Stimulated activated naive CD8-positive, alpha-beta T cell treated with anti-CD3 and anti-CD28 coated beads, Interleukin-15, amount 100 ng/mL, for 72 hours (primary cell): ENCODE results near the gene OPCML.
A peak's percentile ranks its signal among the peaks of the same experiment; 100 is the strongest.

Source experiments
- ATAC-seq: fragments of 150-1000 bp; cut with Tn5 transposase; 2 replicates; pipeline ENCODE4 v1.10.0; 2021; ENCODE audit warnings: mild to moderate bottlenecking, moderate library complexity
- DNase-seq, 2 donors: peaks; one replicate each; pipeline ENCODE4 v3.0.0; 2021 to 2022
- H3K27ac Mint-ChIP-seq, 2 donors: one replicate each; pipeline ENCODE4 v1.8.0; 2022; ENCODE audit warnings: mild to moderate bottlenecking in 2 of 2, mixed read lengths in 2 of 2, moderate library complexity in 2 of 2
- H3K27me3 Mint-ChIP-seq: one replicate; pipeline ENCODE4 v1.8.0; 2022; ENCODE audit warnings: mixed read lengths
- H3K4me1 Mint-ChIP-seq: one replicate; pipeline ENCODE4 v1.8.0; 2022; ENCODE audit warnings: mild to moderate bottlenecking, mixed read lengths
- H3K4me3 Mint-ChIP-seq, 2 donors: one replicate each; pipeline ENCODE4 v1.8.0; 2022; ENCODE audit warnings: mild to moderate bottlenecking in 2 of 2, mixed read lengths in 2 of 2, moderate library complexity in 1 of 2
- H3K9me3 Mint-ChIP-seq, 2 donors: one replicate each; pipeline ENCODE4 v1.8.0; 2022; ENCODE audit warnings: mixed read lengths in 2 of 2

Gene OPCML

DNA sequence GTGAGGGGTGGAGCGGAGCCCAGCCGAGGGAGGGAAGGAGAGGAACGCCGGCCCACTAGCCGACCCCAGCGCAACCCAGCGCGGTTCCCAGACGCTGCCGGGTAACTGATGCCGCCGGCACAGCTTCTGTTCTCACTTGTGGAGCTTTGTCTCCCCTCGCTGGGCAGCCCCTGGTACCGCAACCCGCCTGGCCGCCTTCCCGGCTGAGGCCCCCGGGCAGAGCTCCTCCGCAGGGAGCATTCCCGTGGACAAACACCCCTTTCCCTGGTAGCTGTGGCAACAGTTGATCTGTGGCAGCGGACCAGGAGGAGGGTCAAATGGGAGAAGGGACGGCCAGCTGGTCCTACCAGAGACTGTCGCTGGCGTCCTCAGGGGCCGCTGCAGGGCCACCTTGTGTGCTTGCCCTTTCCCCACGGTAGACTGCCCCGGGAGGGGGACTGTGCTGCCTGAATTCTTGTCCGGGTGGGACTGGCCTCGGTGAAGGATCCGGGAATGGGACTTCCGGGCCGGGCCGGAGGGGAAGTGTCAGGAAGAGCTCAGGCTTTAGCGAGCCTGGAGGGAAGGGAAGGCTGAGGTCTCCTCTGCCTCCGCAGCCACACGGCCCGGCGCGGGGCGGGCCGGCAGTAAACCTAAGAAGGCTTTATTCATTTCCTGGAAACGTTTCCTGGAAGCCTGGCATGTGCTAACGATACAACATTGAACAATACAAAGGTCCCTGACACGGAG lies 468.0 kb downstream of the OPCML start:
- Mint-ChIP-seq H3K4me1 (peaks cover 6% of the 10 kb centered on the region), H3K27me3 (peaks cover 48% of the 10 kb centered on the region), H3K9me3 (no peaks in the 10 kb centered on the region), H3K4me3 (peak overlapping the region in 1 of 2 donors; percentile 52), H3K27ac (no peak overlapping the region)
- ATAC-seq (peak; percentile 37), DNase-seq (peak in 1 of 2 donors; percentile 17)

DNA sequence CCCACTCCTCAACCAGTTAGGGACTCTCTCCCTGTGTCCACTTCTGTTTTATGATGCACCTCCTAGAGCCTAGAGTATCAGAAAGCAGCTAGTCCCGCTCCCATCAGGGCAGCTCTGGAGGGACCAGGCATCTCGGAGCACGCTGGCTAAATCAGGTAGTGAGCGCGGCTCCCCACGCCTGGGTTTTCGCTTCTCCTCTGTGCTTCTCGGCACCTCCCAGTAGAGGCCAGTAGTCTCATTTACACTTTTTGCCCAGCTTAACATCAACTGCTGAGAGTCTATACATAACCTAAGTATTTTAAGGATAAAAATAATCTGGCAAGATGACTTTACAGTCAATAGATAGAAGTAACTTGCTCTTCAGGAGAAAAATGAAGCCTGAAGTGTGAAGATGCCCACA lies 473.8 kb downstream of the OPCML start:
- Mint-ChIP-seq H3K27me3 (peaks cover 15% of the 10 kb centered on the region), H3K4me3 (no peak overlapping the region), H3K9me3 (no peaks in the 10 kb centered on the region), H3K27ac (no peak overlapping the region), H3K4me1 (no peaks in the 10 kb centered on the region)
- no peak for DNase-seq
- ATAC-seq: no peak

DNA sequence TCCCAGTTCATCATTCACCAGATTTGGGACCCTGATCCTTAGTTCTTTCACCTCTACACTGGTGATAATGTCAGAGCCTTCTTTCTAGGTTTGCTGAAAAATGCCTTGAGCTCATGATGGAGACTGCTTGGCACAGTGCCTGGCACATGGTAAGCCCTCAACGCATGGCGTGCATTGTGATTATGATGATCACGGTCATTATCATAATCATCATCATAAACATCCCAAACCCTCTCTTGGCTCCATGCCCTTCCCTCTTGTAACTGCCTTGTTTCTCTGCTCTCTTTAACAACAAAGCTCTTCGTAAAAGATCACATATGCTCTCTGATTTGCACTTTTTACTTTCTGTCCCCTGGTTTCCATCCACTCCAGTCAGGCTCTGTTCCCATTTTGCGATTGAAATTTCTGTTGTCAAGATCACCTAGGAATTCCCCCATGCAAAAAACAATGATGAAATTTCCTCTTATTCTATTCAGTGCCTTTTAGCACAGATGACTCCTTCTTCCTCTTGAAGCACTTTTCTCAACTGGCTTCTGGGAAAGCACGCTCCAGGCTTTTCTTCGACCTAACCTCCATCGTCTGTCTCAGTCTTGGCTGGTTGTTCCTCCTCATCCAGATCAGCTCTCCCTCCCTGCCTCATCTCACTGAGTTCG lies 479.1 kb downstream of the OPCML start:
- H3K4me1 Mint-ChIP-seq: no peaks in the 10 kb centered on the region

DNA sequence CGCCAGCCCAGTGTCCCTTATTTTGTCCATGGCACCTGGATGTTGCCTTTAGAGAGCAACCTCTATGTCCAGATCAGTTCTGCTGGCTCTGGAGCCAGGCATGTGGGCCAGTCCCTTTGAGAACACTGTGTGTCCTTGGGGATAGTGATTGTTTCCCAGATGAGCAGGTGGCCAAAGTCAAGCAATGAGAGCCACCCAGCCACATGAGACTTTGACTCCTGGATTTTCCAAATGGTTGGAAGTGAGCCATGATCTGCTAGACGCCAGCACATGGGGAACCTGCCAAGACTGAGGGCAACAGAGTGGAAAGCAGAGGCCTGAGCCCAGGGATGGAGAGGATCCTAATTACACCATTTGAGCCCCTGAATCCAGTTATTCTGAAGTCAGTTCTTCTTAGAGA lies 479.8 kb downstream of the OPCML start:
- Mint-ChIP-seq H3K27ac (no peak overlapping the region), H3K4me1 (no peaks in the 10 kb centered on the region), H3K4me3 (no peak overlapping the region), H3K27me3 (no peaks in the 10 kb centered on the region), H3K9me3 (no peaks in the 10 kb centered on the region)
- no peak for ATAC-seq
- DNase-seq: no peak

More for the DNA sequence above, 479.1 kb downstream of the OPCML start:
- H3K27ac Mint-ChIP-seq: no peak overlapping the region
- DNase-seq (no peak), ATAC-seq (no peak)
- H3K9me3 Mint-ChIP-seq: no peaks in the 10 kb centered on the region
- no peak overlapping the region for H3K4me3 Mint-ChIP-seq
- H3K27me3 Mint-ChIP-seq: no peaks in the 10 kb centered on the region

DNA sequence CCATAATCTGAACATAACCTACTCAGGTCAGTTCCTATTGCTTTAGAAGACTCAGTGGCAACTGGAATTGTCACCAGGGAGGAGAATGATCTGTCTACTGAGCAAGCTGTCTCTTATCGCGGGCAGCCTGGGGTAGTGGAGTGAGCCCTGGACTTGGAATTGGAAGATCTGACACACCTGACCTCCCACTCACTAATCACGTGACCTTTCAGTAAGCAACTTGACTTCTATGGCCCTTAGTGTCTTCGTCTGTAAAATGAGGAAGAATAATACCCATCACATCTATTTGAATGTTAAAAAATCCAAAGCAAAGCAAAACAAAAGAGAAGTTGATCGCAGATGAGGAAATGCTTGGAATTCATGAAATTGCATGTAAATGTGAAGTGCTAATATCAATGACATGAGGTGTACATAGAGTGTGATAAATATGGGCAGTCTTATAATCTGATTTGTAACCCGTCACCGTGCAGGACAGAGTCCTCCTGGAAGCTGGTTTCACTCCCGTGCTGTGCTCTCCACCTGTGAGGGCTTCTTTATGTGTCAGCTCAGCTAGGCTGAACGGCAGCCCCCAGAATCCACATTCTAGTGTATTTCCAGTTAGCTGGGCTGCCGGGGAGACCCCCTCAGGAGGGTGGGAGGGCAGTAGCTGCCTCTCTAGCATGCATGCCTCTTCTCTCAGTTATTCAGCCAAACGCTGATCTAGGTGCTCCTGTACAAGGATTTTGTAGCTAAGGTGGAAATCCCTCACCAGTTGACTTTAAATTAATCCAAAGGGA lies 482.9 kb downstream of the OPCML start:
- Mint-ChIP-seq H3K4me3 (no peak overlapping the region), H3K27ac (no peak overlapping the region), H3K4me1 (no peaks in the 10 kb centered on the region), H3K27me3 (no peaks in the 10 kb centered on the region), H3K9me3 (no peaks in the 10 kb centered on the region)
- DNase-seq (no peak), ATAC-seq (no peak)

DNA sequence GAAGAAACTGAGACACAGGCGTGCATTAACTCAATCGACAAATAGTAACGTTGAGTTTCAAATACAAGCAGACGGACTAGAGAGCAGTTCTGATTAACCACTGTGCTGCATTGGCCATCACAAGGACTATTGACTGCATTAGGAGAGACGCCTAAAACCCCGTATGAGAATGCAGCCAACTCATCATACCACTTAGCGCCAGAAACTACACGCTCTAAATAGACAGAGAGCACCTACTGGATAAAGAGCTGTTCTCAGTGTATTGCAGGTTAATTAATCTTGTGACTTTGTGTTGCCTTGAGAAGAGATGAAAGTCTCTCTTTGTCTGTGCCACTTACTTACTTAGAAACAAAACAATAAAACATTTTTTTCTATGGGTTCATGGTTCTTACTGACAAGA lies 484.0 kb downstream of the OPCML start:
- DNase-seq (no peak), ATAC-seq (no peak)
- H3K9me3 Mint-ChIP-seq: no peaks in the 10 kb centered on the region
- no peaks in the 10 kb centered on the region for H3K4me1 Mint-ChIP-seq
- H3K4me3 Mint-ChIP-seq: no peak overlapping the region
- no peak overlapping the region for H3K27ac Mint-ChIP-seq
- no peaks in the 10 kb centered on the region for H3K27me3 Mint-ChIP-seq

DNA sequence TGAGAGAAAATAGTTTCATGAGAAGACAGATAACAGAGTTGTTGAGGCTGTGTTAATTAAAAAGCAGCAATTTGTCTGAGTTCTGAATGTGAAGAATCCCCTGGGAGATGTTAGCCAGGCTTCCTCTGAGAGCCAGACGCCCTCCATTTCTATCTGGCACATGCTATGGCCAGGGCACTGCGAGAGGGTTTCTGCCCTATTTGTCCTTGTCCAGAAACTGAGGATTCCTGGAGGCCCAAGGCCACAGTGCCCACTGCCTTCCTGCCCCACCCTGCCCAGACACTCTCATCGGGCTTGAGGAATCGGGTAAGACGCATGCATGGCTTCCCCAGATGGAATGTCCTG lies 484.6 kb downstream of the OPCML start:
- Mint-ChIP-seq H3K9me3 (no peaks in the 10 kb centered on the region), H3K27me3 (no peaks in the 10 kb centered on the region)

DNA sequence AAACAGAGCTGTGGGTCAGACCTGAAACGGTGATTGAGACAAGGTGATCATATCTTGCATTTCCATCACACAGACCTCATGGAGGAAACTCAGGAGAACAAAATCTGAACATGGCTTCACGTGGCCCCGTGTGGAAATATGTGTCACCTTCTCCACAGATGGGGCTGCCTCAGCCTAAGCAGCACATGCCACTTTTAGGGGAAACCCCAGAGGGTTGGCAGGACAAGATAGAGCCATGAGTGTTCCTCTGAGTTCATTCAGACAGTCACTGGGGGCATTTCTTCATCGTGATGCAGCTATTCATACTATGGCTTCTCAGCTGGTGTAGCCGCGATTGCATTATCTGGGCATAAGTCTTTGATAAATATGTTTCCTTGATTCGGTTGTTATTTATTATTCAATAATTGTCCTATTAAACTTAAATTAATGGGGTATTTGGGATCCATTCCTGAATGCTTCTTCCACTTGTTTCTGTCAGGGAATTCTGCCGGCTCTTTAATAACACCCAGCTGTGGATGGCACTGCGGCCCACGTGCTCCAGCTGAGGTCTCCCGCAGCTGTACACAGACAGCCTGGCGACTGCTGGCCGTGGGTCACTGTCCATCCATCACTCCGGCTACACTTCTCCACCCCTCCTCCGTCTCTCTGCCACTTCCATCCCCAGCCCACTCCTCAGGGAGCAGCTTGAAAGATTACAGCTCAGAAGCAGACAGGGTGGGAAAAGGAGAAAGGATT lies 485.1 kb downstream of the OPCML start:
- ATAC-seq: no peak
- Mint-ChIP-seq H3K27ac (no peak overlapping the region), H3K4me1 (no peaks in the 10 kb centered on the region), H3K4me3 (no peak overlapping the region), H3K27me3 (no peaks in the 10 kb centered on the region), H3K9me3 (no peaks in the 10 kb centered on the region)
- no peak for DNase-seq

More for the DNA sequence above, 484.6 kb downstream of the OPCML start:
- DNase-seq: no peak
- no peak overlapping the region for H3K4me3 Mint-ChIP-seq
- H3K27ac Mint-ChIP-seq: no peak overlapping the region
- no peak for ATAC-seq
- H3K4me1 Mint-ChIP-seq: no peaks in the 10 kb centered on the region

DNA sequence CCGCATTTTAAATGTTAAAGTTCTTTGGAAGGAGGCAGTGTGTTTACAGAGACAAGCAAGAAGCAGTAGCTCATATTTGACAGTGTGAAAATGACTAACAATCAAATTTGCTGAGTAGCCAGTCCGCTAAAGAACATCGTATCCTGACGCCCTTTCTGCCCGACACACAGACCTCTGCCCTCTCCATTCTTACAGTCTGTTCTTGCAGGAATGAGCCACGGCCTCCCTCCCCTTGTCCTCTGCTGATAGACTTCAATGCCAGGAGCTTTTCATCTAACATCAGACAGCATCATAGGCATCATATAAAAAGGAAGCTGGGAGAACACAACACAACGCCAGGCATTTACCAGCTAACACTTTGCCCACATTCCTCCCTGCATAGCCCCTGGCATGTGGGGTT lies 486.0 kb downstream of the OPCML start:
- Mint-ChIP-seq H3K27ac (no peak overlapping the region), H3K4me1 (no peaks in the 10 kb centered on the region), H3K4me3 (no peak overlapping the region), H3K9me3 (no peaks in the 10 kb centered on the region), H3K27me3 (no peaks in the 10 kb centered on the region)
- no peak for DNase-seq
- ATAC-seq: no peak

DNA sequence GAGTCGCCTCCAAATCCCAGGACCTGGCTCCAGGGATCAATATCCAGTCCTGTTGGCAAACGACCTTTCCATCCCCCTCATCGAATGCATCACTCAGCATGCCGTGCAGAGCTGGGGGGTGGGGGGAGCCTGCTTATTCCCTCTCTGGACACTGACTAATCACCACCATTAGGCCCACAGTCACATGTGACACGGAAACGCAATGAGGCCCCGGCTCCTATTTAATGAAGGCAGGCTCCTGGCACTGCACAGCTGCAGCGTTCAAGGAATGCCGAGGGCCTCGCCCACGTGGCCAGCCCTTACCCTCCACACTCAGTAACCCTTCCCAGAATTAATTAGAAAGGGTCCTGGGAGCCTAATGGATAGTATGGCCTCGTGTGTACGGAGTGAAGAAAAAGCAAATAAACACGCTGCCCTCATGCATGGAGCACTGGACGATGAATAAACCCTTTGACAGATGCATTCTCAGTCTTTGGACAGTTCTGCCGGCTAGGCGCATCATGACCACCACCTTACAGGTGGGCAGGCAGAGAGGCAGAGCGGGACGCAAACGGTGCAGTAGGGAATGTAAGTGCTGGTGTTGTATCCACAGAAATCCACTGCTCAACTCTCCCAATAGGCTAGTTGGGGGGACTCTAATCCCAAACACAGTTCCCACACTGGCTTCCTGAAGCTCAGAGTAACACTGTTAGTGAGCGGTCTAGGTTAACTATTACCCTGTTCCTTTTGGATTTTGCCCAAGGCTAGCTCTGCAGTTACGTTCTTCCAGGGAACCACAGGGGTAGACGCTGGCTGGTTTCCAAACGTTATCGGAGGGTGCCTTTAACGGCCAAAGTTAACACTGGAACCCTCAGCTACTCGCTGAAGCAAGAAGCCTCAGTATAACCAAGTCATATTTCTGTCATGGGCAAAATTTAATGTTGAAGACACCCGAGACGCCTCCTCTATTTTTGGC lies 490.1 kb downstream of the OPCML start:
- ATAC-seq (no peak), DNase-seq (no peak)
- Mint-ChIP-seq H3K9me3 (no peaks in the 10 kb centered on the region), H3K27me3 (peaks cover 12% of the 10 kb centered on the region), H3K27ac (no peak overlapping the region), H3K4me3 (no peak overlapping the region), H3K4me1 (no peaks in the 10 kb centered on the region)

DNA sequence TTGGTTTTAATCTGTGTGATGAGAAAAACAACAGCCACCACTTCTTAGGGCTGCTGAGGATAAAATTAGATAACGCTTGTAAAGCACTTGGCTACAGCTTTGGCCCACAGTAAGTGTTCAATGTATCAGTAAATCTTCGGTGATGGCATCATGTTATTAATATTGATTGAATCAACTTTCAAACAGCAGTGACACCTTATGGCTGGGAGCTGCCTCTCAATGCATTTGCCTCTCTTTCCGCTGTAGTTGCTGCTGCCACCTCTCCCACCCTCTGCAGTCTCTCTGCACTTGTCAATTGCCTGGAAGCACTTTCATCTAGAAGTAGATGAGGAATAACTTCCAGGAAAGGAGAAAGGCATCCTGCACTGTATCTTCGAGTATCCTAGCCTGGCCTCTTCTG lies 491.1 kb downstream of the OPCML start:
- Mint-ChIP-seq H3K9me3 (no peaks in the 10 kb centered on the region), H3K27me3 (peaks cover 12% of the 10 kb centered on the region), H3K4me3 (no peak overlapping the region), H3K27ac (no peak overlapping the region), H3K4me1 (no peaks in the 10 kb centered on the region)
- DNase-seq (no peak), ATAC-seq (no peak)

DNA sequence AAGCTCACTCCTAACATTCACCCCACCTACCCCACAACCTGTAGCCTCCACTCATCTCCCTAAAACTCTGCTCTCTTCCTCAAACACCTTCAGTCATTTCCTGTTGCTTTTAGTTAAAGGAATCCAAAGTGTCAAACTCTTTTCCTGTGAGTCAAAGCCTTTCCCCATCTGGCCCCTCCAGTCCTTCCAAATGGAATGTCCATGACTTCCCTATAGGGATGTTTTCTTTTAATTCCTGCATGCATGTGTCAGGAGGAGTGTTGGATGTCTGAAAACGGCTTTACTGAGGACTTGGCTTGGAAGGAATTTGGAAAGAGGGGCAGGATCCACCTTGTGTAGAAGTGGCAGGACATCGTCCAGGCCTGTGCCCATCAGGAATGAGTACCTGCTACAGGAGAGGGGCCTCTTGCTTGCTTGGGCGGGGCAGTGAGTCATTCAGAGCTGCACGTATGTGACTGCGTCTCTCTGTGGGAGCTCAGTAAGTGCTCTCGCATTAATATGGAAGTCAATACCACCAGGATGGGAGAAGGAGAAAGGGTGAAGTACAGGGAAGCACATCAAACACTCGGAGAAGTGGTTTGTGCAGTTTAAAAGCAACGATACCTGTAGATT lies 491.9 kb downstream of the OPCML start:
- H3K9me3 Mint-ChIP-seq: no peaks in the 10 kb centered on the region
- DNase-seq: no peak
- H3K4me1 Mint-ChIP-seq: no peaks in the 10 kb centered on the region
- H3K27ac Mint-ChIP-seq: no peak overlapping the region
- no peak for ATAC-seq
- peaks cover 12% of the 10 kb centered on the region for H3K27me3 Mint-ChIP-seq
- H3K4me3 Mint-ChIP-seq: no peak overlapping the region

DNA sequence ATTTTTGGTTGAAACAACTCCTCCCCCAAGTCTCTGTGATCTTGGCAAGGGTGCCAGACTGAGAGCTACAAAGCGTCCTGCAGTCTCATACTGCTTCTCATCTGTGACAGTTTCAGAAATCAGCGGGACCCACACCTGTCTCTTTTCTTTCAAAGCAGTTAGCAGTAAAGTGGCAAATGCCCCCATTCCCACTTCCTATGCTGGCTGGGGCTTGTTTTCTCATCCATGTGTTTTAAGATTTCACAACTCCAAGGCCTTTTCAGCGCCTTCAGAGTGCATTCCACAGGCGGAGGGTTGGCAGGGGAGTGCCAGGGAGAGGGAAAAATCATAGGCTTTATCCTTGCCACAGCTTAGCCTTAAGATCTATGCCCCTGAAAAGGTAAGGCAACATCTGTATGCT lies 493.5 kb downstream of the OPCML start:
- H3K9me3 Mint-ChIP-seq: no peaks in the 10 kb centered on the region

DNA sequence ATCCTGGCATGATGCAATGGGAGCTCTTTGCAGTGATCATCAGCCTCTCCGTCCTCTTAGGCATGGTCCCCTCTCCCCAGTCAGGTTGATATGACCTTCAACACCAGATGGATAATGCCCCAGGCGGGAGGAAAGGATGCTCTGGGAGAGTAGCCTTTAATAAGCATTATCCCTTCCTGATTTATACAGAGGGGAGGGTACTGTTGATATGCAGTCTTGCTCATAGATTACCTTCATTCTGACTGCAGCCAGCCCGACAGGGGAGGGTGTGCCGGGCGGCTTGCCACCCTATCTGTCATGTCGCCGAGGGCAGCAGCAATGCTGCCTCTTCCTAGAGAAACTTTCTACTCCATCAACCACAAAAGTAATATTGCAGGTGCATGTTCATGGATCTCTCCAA lies 497.4 kb downstream of the OPCML start:
- ATAC-seq (no peak), DNase-seq (no peak)
- H3K27me3 Mint-ChIP-seq: peaks cover 8% of the 10 kb centered on the region
- H3K27ac Mint-ChIP-seq: no peak overlapping the region
- no peak overlapping the region for H3K4me3 Mint-ChIP-seq
- H3K4me1 Mint-ChIP-seq: no peaks in the 10 kb centered on the region
- H3K9me3 Mint-ChIP-seq: peaks cover 0 to 8% of the 10 kb centered on the region in 2 donors

More for the DNA sequence above, 493.5 kb downstream of the OPCML start:
- Mint-ChIP-seq H3K4me3 (no peak overlapping the region), H3K4me1 (no peaks in the 10 kb centered on the region), H3K27me3 (peaks cover 12% of the 10 kb centered on the region), H3K27ac (no peak overlapping the region)
- no peak for ATAC-seq
- no peak for DNase-seq
